Tibial nerve (tissue), 4 donors: ENCODE data around the gene CAMK2D.

Experiments used
- EP300 ChIP-seq, 2 donors: sonication (generic); formaldehyde crosslinking; IDR thresholded peaks; one replicate each; pipeline ENCODE4 v1.6.1; 2017; ENCODE audit warnings: antibody characterized with exemption in 2 of 2, mild to moderate bottlenecking in 1 of 2
- POLR2A ChIP-seq, 2 donors: fragments of 450-650 bp; IDR thresholded peaks; one replicate each; pipeline ENCODE4 v1.6.1; 2017; ENCODE audit warnings: antibody characterized with exemption in 2 of 2, mild to moderate bottlenecking in 2 of 2, moderate library complexity in 2 of 2
- TF ChIP-seq, protein P1 (sequence below), 5 experiments: fragments of 200-600 bp in 3 of 5; fragments of 450-650 bp in 2 of 5; sonication (generic) in 3 of 5; IDR thresholded peaks; one replicate each; pipeline ENCODE4 v1.5.1; 2016 to 2019; ENCODE audit warnings: antibody characterized with exemption in 5 of 5, mild to moderate bottlenecking in 3 of 5, moderate library complexity in 2 of 5

DNA sequence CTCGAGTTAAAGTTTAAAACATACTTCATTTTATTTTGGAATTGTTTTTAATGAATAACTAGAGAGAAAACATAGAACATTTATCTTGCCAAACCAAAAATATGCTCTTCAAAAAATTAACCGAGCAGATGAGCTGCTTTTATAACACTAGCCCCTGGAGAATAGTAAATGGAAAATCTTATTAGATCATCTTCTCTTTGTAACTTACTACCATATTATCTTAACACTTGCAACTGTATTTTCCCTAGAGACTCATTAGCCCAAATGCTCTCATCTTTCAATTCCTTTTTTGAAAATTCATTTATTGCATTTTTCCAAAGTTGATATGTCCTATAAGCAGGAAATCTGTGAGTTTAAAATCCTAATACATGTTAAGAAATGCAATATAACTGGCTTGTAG is 143.3 kb downstream of the CAMK2D start:
- TF ChIP-seq, protein P1, sequence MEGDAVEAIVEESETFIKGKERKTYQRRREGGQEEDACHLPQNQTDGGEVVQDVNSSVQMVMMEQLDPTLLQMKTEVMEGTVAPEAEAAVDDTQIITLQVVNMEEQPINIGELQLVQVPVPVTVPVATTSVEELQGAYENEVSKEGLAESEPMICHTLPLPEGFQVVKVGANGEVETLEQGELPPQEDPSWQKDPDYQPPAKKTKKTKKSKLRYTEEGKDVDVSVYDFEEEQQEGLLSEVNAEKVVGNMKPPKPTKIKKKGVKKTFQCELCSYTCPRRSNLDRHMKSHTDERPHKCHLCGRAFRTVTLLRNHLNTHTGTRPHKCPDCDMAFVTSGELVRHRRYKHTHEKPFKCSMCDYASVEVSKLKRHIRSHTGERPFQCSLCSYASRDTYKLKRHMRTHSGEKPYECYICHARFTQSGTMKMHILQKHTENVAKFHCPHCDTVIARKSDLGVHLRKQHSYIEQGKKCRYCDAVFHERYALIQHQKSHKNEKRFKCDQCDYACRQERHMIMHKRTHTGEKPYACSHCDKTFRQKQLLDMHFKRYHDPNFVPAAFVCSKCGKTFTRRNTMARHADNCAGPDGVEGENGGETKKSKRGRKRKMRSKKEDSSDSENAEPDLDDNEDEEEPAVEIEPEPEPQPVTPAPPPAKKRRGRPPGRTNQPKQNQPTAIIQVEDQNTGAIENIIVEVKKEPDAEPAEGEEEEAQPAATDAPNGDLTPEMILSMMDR (IDR thresholded peaks at IDR 0.05) = no peak
- no peak for TF ChIP-seq POLR2A (IDR thresholded peaks at IDR 0.05)
- TF ChIP-seq EP300 (IDR thresholded peaks at IDR 0.05) = no peak
